ENCODE measurements around the gene ELAPOR2. TPM values are rescaled to one million over a fixed set of nuclear protein-coding genes. Genes with fewer than 3 reads are reported as not detected.
"Not testable (repeated sequence)": the region's sequence is repeated elsewhere in the genome, so short reads cannot be mapped to it uniquely, and the experiment has no call there.

The ELAPOR2 gene
- total and polyA plus RNA-seq, 10 donors: 2.4 to 23.3 (median 17.9) TPM

- no peak for TF ChIP-seq CTCF (IDR thresholded peaks at IDR 0.05 in 8 of 11, conservative IDR thresholded peaks at IDR 0.05 in 3 of 11)
- no peak for TF ChIP-seq POLR2A (IDR thresholded peaks at IDR 0.05)
- no peak for TF ChIP-seq POLR2AphosphoS5 (IDR thresholded peaks at IDR 0.05)
- WGBS, 5 donors: 89 to 94% (median 93%) methylated on average over 2 of the region's 2 CpGs
- intact Hi-C loops (cut with DNase I; ENCODE audit: low total_unique reads): loop anchor here (10.0 kb wide), 1 partner anchor 168 kb away; no protein-coding TSS in a partner anchor
- no peak for DNase-seq
- Histone ChIP-seq H3K27me3 (replicated peaks in 1 of 7) (peaks cover 0 to 19% (median 0%) of the 10 kb centered on the region in 7 donors), H3K36me3 (no peaks in the 10 kb centered on the region), H3K27ac (peak overlapping the region in 5 of 8 donors; percentile 10 to 37 (median 33)), H3K4me3 (no peak overlapping the region), H3K4me1 (peaks cover 0 to 20% (median 14%) of the 10 kb centered on the region in 6 donors), H3K9me3 (no peaks in the 10 kb centered on the region)
Measured at GRCh38 chr7:87057210-87057609, 2.2 kb downstream of the ELAPOR2 start.

GRCh38 chr7:87056346-87056745 lies 3.1 kb downstream of the ELAPOR2 start:
- 70 to 83% (median 73%) methylated on average over 3 of the region's 3 CpGs for WGBS, 5 donors
- Histone ChIP-seq H3K9me3 (no peaks in the 10 kb centered on the region), H3K27ac (peak overlapping the region in 5 of 8 donors; percentile 6 to 37 (median 33)), H3K4me1 (peaks cover 0 to 20% (median 14%) of the 10 kb centered on the region in 6 donors), H3K36me3 (no peaks in the 10 kb centered on the region), H3K27me3 (replicated peaks in 1 of 7) (peaks cover 0 to 19% (median 0%) of the 10 kb centered on the region in 7 donors), H3K4me3 (no peak overlapping the region)
- intact Hi-C loops (cut with DNase I; ENCODE audit: low total_unique reads): loop anchor here (10.0 kb wide), 1 partner anchor 168 kb away; no protein-coding TSS in a partner anchor
- no peak for TF ChIP-seq CTCF (IDR thresholded peaks at IDR 0.05 in 8 of 11, conservative IDR thresholded peaks at IDR 0.05 in 3 of 11)
- TF ChIP-seq POLR2A (IDR thresholded peaks at IDR 0.05): no peak
- TF ChIP-seq POLR2AphosphoS5 (IDR thresholded peaks at IDR 0.05): no peak
- DNase-seq: no peak

- DNase-seq: no peak
- 66 to 100% (median 97%) methylated on average over 1 of the region's 1 CpG for WGBS, 5 donors
- Histone ChIP-seq H3K27ac (no peak overlapping the region), H3K36me3 (no peaks in the 10 kb centered on the region), H3K27me3 (replicated peaks in 1 of 7) (no peaks in the 10 kb centered on the region), H3K4me1 (no peaks in the 10 kb centered on the region), H3K9me3 (peaks cover 0 to 10% (median 1%) of the 10 kb centered on the region in 8 donors), H3K4me3 (no peak overlapping the region)
- TF ChIP-seq POLR2AphosphoS5 (IDR thresholded peaks at IDR 0.05) (no peak), POLR2A (IDR thresholded peaks at IDR 0.05) (no peak), CTCF (IDR thresholded peaks at IDR 0.05 in 8 of 11, conservative IDR thresholded peaks at IDR 0.05 in 3 of 11) (no peak)
- intact Hi-C loops (cut with DNase I; ENCODE audit: low total_unique reads): no loop called here
Measured at GRCh38 chr7:87048839-87049238, 10.6 kb downstream of the ELAPOR2 start.

- Histone ChIP-seq H3K4me3 (no peak overlapping the region), H3K36me3 (no peaks in the 10 kb centered on the region), H3K9me3 (peaks cover 0 to 12% (median 3%) of the 10 kb centered on the region in 8 donors), H3K27ac (no peak overlapping the region), H3K4me1 (no peaks in the 10 kb centered on the region), H3K27me3 (replicated peaks in 1 of 7) (no peaks in the 10 kb centered on the region)
- no peak for TF ChIP-seq CTCF (IDR thresholded peaks at IDR 0.05 in 8 of 11, conservative IDR thresholded peaks at IDR 0.05 in 3 of 11)
- TF ChIP-seq POLR2A (IDR thresholded peaks at IDR 0.05): no peak
- no peak for TF ChIP-seq POLR2AphosphoS5 (IDR thresholded peaks at IDR 0.05)
- DNase-seq: no peak
- intact Hi-C loops (cut with DNase I; ENCODE audit: low total_unique reads): no loop called here
- 86 to 96% (median 88%) methylated on average over 5 of the region's 5 CpGs for WGBS, 5 donors
Measured at GRCh38 chr7:87046456-87046855, 13.0 kb downstream of the ELAPOR2 start.

GRCh38 chr7:87044713-87045112 lies 14.7 kb downstream of the ELAPOR2 start:
- H3K27ac ChIP-seq; H3K4me3 ChIP-seq; H3K4me1 ChIP-seq; DNase-seq; H3K27me3 ChIP-seq (replicated peaks in 1 of 7); H3K36me3 ChIP-seq; intact Hi-C loops (cut with DNase I; ENCODE audit: low total_unique reads): not testable (repeated sequence)
- WGBS, 5 donors: 91 to 100% (median 100%) methylated on average over 1 to 2 of the region's 2 CpGs
- H3K9me3 ChIP-seq: peaks cover 0 to 15% (median 5%) of the 10 kb centered on the region in 8 donors

GRCh38 chr7:87041586-87041985 lies 17.9 kb downstream of the ELAPOR2 start:
- H3K27me3 ChIP-seq (replicated peaks in 1 of 7); H3K36me3 ChIP-seq; H3K4me1 ChIP-seq; H3K4me3 ChIP-seq; intact Hi-C loops (cut with DNase I; ENCODE audit: low total_unique reads); H3K27ac ChIP-seq; DNase-seq: not testable (repeated sequence)
- peaks cover 0 to 15% (median 5%) of the 10 kb centered on the region in 8 donors for H3K9me3 ChIP-seq
- WGBS, 5 donors: 82 to 87% (median 85%) methylated on average over 5 of the region's 5 CpGs

Data from spleen (tissue), 11 donors.